Measurements from ENCODE around the gene CDH4. TPM values are rescaled to one million over a fixed set of nuclear protein-coding genes. Genes with fewer than 3 reads are reported as not detected.

CDH4 gene
- polyA plus RNA-seq, 5 donors = 3.6 to 8.1 (median 4.7) TPM

- DNase-seq = no peak
Measured at GRCh38 chr20:61629602-61630390, 377.7 kb downstream of the CDH4 start.

GRCh38 chr20:61630391-61630650 lies 378.3 kb downstream of the CDH4 start:
- DNase-seq = no peak

DNA sequence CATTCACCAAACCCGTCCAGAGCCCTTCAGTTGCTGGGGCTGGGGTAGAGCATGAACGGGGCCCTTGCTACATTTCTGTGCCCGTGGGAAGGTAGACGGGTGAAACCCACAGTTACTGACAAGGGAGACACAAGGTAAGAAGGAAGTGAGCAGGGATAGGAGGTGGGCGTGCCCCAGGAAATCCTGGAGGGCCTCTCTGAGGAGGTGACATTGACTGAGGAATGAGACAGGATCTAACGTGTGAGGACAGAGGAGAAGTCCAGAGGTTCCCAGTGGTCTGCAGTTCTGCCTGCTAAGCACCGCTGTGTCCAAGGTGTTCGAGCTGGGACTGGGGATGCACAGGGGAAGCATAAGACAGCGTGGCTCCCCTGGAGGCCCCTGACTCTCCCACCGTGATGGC lies 378.8 kb downstream of the CDH4 start:
- no peak for DNase-seq

- no peak for DNase-seq
Measured at GRCh38 chr20:61631751-61632150, 379.7 kb downstream of the CDH4 start.

DNA sequence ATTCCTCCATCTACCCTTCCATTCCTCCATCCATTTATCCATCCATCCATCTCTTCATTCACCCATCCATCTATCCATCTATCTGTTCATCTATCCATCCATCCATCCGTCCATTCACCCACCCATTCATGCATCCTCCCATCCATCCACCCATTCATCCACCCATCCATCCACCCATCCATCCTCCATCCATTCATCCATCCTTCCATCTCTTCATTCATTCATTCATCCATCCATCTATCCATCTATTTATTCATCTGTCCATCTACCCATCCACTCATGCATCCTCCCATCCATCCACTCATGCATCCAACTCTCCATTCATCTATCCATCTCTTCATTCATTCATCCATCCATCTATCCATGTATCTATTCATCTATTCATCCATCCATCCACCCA lies 380.9 kb downstream of the CDH4 start:
- no peak for DNase-seq

GRCh38 chr20:61634376-61635145 lies 382.5 kb downstream of the CDH4 start:
- DNase-seq = no peak

GRCh38 chr20:61635721-61636455 lies 383.8 kb downstream of the CDH4 start:
- no peak for DNase-seq

GRCh38 chr20:61636531-61637116 lies 384.6 kb downstream of the CDH4 start:
- DNase-seq = no peak

DNA sequence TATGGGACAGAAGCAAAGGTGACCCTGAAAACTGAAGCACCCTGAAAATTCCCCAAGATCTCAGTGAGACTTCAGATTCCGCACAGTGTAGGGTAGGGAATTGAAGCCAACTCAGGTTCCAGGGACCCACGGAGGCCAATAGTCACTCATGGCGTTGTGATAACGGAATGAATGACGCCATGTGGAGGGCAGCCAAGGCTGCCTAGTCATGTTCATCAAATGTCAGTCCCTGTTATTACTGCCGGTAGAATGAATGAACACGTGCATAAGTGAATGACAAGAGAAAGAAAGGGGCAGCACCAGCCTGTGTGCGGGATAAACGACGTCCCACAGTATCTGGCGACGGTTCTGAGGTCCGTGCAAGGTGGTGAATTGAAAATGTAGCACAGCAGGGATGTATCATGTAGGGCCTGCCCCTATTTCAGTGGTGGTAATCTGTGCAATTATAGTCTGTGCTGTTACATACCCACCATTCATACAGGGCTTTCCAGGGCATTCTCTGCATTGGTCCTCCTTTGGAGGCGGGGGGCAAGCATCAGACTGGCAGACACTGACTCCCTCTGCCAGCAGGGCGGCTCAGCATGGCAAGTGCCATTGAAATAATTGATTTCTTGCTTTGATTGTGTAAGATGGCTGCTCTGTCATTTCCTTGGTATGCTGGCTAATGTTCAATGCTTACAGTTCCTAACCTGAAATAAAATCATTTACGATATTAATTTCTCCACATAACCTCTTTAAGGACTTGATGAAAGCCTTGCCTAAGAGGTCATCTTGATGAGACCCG lies 386.9 kb downstream of the CDH4 start:
- DNase-seq = no peak

GRCh38 chr20:61640131-61640870 lies 388.2 kb downstream of the CDH4 start:
- DNase-seq = no peak

DNA sequence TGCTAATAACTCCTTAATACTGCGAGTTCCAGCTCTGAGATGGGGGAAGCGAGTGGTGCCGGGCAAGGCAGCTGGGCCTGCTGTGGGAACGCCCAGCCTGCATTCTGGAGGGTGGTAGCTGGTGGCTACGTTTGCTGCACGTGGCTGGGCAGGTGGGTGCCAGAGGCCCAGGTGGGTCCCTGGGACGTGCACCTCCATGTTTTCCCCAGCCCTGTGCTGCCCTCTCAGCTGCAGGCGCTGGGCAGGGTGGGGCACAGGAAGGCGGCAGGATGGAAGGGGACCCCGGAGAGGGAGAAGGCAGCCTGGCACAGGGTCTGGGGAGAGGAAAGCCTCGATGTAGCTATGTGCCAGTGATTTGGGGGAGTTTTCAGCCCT lies 388.8 kb downstream of the CDH4 start:
- DNase-seq = no peak

- no peak for DNase-seq
Measured at GRCh38 chr20:61643656-61644377, 391.8 kb downstream of the CDH4 start.

DNA sequence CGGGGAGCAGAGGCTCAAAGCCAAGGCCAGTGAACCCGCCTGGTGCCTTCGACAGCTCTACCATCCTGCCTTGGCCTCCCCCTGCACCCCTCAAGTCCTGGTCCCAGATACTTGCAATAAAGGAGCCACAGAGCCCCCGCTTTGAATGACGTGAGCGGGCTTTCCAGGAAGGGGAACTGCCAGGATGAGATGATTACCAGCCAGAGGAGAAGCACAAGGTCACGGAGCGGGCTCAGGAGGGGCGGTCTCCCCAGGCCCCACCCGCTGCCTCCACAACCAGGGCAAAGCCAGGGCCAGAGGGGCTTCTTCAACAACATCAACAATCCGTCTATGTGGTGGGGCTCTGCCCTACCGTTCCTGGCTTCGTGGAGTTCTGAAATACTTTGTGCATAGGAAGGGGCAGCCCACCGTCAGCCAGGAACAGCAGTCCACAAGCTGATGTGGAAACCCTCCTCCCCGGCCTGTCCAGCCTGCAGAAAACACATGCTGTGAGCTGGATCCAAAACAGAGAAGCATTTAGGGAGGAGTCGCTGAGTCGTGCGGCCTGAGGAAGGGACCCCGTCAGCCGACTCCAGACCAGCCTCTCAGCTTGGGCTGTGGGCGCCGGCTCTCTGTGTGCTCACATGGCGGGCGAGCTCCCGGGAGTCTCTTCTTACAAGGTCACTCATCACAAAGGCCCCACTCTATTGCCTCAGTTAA lies 392.5 kb downstream of the CDH4 start:
- no peak for DNase-seq

DNA sequence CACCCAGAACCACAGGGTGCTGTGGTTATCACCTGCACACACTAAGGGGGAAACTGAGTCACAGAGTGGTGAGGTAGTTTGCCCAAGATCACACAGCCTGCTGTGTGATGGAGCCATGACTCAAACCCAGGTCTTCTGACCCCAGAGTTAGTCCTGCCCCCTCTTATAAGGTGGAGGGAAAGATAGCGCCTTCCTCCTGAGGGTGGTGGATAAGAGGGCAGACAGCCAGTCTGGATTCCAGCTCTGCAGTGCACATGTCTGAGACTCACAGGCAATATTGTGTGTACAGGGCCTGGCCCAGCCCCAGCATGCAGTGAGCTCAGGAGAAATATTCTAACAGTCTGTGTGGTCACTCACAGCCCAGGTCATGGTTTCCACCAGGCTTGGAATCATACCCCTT lies 393.7 kb downstream of the CDH4 start:
- no peak for DNase-seq

GRCh38 chr20:61646453-61646852 lies 394.4 kb downstream of the CDH4 start:
- DNase-seq = no peak

- DNase-seq = no peak
Measured at GRCh38 chr20:61646986-61647385, 394.9 kb downstream of the CDH4 start.

- DNase-seq = no peak
Measured at GRCh38 chr20:61647702-61648101, 395.6 kb downstream of the CDH4 start.

- DNase-seq = no peak
Measured at GRCh38 chr20:61649105-61649859, 397.2 kb downstream of the CDH4 start.

DNA sequence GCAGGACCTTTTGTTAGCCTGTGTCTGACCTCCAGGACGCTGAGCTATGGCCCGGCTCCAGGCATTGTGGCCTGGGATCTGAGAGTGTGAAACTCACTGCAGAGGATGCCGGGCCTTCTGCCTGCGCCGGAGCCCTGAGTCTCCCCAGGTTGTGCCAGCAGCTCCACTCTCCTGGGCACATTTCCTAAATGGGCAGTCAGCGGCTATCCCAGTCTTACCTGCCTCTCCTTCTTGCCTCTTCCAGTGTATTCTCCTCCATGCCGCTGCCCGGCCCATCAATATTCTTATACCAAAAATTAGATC lies 397.8 kb downstream of the CDH4 start:
- no peak for DNase-seq
